GM19395 (cell line): Measurements from ENCODE around the gene BACE1-AS.

Source experiments
- ATAC-seq: cut with Tn5 transposase; IDR thresholded peaks from one replicate; pipeline ENCODE4 v1.9.1; 2021; ENCODE audit warnings: mild to moderate bottlenecking, moderate library complexity; ENCODE audit not compliant: unreplicated experiment

Gene BACE1-AS

GRCh38 chr11:117287668-117288067, 3.5 kb upstream of the BACE1-AS start:
- ATAC-seq = no peak

DNA sequence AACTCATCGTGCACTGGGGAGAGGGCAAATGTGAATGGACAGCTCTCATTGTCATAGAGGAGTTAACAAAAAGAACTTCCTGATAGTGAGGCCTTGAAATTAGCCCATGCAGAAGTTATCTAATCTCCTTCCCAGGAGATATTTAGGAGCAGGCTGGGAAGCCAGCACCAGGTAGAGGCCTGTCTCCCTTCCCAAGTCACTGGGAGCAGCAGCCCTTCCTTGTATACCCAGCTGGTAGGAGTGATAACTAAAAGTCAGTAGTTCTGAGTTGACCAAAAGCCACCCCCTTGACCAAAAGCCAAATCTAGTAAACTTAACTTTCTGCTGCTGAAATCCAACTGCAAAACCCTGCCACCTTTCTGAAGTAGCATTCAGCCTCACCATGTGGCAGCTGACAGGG, 1.4 kb upstream of the BACE1-AS start:
- ATAC-seq = no peak

GRCh38 chr11:117292616-117293015, 1.5 kb downstream of the BACE1-AS start:
- no peak for ATAC-seq

DNA sequence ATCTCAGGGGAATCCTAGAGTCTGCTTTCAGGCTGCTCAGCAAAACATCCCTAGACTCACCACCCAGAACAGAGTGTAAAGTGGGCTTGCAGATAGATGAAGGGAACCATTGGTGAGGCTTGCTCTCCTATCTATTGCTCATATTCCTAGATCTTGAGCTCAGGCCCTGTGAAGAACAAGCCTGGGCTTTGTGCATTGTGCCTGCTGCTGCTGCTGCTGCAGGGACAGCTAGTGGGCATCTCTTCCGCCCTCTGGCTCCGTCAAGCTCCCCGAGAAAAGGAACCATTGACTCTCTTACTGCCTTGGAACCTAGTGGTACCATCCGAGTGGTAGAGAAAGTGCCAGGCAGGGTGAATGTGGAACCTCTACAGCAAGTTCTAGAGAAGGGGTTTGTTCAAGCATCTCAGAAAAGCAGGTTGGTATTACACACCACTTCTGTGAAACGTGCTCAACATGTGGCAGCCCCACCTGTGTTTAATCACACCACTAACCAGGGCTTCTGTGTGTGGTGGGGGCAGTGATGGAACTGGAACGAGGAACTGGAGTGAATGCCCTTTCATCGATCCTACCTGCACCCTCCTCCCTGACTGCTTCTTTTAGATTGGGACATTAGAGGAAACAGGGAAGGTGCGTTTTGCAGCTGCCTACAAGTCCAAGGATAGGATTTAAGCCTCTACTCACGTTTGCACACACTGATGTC, 4.4 kb downstream of the BACE1-AS start:
- no peak for ATAC-seq

DNA sequence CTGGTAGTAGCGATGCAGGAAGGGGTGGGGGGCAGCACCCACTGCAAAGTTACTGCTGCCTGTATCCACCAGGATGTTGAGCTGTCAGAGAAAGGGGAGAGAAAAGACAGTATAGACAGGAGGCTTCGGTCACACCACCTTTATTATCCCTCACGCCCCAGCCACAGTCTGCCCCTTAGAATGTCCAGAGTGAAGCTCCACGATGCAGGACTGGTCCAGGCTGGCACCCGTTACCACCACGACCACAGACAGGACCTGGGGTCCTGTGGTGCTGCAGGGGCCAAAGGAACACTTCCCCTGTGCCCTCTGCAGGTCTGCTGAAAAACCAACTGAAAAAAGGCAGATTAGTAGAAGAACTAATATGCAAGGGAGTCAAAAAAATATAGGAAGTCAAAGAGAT, 5.7 kb downstream of the BACE1-AS start:
- ATAC-seq = no peak

GRCh38 chr11:117298195-117298594, 7.0 kb downstream of the BACE1-AS start:
- no peak for ATAC-seq

DNA sequence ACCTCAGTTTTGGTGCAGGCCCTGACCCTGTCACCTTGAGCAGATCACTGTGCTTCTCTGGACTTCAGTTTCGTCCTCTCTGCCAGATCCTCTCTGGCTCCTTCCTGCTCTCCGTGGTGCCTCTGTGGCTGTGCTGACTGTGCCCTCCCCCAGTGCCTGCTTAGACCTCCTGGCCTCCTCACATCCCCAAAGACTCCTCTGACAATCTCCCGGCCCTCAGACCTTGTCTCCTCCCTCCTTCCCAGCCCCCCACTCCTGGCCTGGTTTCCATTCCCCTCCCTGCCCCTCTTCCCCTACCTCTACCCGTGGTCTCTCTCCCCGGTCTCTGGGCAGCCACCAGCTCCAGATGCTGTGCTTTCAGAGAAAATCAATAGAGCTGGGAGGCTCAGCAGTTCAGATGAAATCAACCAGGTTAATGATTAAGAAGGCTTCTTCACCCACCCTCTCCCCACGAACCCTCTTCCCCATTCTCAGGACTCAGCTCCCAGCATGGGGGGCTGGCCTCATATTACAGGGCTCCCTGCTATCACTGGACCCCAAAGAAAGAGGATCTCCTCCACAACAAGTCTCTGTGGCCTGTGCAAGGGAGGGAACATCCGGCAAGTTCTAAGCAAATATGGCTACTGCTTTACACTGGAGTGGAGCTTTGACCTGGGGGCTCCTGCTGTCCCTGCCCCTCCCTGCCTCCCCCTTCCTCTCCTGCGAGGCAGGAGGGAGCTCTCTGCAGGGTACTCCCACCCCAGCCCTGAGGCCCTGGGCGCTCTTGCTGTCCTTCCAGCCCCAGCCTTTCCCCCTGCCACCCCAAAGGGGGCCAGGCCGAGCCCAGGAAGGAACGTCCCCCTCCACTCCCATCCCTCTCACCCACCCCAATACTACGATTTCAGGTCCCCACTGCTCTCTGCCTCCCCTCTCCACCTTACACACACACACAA, 8.5 kb downstream of the BACE1-AS start:
- no peak for ATAC-seq

DNA sequence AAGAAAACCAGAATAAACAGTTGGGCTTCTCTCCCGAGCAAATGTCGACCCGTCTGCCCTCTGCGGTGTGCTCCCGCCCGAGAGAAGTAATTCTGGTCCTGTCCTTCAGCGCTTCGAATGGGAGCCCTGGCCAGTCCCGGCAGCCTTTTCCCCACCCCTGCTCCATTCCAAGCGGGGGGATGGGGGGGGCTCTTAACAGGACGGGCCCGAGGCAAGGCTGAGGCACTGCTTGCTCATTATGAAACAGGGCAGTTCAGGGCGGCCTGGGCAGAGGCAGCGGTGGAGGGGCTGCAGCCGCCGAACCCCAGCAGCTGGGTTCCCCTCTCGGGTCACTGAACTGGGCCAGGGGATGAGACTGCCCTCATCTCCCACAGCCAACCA, 9.1 kb downstream of the BACE1-AS start:
- ATAC-seq = no peak

GRCh38 chr11:117300773-117301172, 9.6 kb downstream of the BACE1-AS start:
- no peak for ATAC-seq

- ATAC-seq = no peak
Measured at GRCh38 chr11:117302228-117302627, 11.1 kb downstream of the BACE1-AS start.

DNA sequence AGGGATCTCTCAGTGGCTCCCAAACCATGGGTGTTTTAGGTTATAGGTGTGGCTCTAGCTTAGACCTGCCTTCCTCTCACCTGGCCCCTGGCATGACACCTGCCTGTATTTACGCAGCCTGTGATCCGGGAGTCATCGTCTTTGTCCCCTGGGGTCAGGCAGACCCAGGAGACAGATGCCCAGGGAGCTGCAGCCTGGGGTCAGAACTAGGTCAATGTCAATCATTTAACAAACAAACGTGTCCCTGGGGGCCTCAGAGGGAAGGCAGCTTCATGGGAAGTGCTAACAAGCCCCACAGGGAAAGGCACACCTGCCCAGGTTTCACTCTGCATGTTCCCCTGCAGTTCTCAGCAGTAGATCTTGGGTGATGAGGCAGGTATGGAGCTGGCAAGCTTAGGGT, 12.0 kb downstream of the BACE1-AS start:
- ATAC-seq = no peak

- ATAC-seq = no peak
Measured at GRCh38 chr11:117303646-117304315, 12.6 kb downstream of the BACE1-AS start.

DNA sequence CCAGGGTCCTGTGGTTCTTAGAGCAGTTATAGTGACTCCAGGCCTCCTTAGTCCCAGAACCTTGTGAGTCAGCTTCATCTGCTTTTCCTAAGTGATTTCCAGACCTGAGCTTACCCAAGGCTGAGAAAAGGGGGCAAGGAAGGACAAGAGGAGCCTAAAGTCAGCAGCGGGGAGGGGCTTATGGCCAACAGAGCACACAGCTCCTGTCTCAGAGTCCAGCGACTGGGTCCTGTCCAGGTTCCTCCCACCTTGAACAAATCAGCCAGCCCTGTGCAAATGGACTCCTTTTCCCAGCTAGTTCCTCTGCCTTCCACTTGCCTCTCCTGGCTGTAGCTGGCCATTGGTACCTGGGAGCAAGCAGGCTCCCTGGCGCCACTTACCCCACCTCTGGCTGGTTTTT, 14.0 kb downstream of the BACE1-AS start:
- ATAC-seq = no peak

- ATAC-seq = no peak
Measured at GRCh38 chr11:117309310-117309709, 18.2 kb downstream of the BACE1-AS start.

DNA sequence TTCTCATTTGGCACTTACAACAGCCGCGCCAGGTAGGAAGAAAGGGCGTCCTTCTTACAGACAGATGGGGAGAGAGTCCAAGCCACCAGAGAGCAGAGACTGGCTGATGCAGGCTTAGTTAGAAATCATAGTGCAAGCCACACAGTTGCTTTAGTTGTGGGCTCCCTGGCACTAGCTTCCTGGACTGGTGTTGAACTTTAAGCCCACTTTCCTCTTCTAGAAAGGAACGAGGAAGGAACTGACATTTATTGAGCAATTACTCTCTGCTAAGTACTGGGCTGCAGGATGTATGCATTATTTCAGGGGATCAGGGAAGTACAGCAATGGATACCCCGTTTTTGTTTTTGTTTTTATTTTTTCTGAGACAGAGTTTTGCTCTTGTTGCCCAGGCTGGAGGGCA, 21.9 kb downstream of the BACE1-AS start:
- no peak for ATAC-seq

- ATAC-seq = no peak
Measured at GRCh38 chr11:117313828-117314768, 23.0 kb downstream of the BACE1-AS start.

DNA sequence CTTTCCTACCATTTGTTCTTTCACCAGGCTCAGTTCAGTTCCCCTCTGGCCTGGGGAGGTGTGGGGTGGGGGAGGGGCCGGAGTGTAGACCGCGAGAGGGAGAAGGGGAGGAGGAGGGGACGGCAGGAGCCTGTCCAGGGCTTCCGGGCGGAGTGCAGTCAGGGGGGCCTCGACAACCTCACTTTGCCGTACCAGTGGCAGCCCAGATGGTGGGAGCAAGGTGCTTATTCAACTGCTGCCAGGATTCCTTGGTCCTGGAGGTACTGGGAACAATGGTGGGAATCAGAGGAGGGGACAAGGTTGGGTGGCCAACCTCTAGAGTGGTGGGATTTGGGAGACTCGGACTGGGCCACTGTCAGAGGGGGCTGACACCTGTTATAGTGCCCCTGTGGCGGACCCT, 23.7 kb downstream of the BACE1-AS start:
- ATAC-seq = no peak

DNA sequence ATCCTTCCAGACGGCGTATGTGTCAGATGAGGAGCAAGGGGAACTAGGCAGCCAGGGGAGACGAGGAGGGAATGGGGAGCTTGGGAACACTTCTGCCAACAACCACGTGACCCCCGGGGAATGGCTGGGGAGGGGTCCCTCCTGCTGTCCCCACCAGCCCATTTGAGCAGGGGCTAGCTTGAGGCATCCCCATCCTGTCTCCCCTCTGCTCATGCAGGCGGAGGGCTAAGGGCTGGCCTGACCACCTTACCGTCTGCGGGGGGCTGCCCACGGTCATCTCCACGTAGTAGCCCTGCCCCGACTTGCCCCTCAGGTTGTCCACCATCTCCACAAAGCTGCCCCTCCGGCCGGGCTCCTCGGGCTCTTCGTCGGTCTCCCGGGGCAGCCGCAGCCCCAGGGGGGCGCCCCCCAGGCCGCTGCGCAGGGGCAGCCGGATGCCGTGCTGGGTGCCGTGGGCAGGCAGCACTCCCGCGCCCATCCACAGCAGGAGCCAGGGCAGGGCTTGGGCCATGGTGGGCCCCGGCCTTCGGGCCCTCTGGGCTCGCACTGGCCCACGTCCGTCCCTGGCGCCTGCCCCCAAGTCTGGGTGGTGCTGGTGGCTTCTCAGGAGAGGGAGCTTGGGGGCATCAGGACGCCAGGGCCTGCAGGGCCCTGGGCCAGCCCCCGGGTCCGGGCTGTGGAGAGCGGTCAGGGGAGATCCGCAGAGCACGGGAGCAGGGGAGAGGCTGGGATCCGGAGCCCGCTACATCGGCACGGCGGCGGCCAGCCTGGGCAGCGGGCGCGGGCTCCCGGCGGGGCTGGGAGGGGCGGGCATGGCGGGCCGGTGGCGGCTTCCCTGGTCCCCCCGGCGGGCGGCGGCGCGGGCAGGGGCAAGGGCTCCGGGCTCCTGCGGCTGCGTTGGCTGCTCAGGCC, 24.4 kb downstream of the BACE1-AS start:
- ATAC-seq = no peak

- ATAC-seq = no peak
Measured at GRCh38 chr11:117316197-117316961, 25.2 kb downstream of the BACE1-AS start, which contains the start of gene BACE1. Gene BACE1, minus strand, starts transcription at chr11:117316256. Its CDS starts 461 bp downstream, at chr11:117315795.
